HG03025 (cell line): ENCODE measurements around the gene P2RX5.

Source experiments
- ATAC-seq: cut with Tn5 transposase; IDR thresholded peaks from one replicate; pipeline ENCODE4 v1.9.1; 2021; ENCODE audit warnings: mild to moderate bottlenecking, moderate library complexity; ENCODE audit not compliant: unreplicated experiment, low FRiP score

Gene P2RX5

DNA sequence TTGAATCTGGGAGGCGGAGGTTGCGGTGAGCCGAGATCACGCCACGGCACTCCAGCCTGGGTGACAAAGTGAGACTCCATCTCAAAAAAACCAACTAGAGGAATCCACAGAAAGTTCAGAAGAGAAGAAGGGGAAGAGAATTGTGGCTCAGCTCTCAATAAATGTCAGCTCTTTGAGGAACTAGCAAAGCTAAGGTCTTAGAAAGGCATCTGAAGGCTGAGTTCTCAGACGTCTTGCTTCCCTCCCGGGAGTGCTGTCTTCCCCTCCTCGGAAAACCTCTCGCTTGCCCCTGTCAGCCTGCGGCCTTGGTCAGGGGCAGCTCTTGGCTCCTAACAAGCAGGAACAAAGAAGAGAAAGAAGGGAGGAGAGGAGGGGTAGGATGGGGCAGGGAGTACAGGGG, 65.2 kb downstream of the P2RX5 start:
- ATAC-seq, result no peak

DNA sequence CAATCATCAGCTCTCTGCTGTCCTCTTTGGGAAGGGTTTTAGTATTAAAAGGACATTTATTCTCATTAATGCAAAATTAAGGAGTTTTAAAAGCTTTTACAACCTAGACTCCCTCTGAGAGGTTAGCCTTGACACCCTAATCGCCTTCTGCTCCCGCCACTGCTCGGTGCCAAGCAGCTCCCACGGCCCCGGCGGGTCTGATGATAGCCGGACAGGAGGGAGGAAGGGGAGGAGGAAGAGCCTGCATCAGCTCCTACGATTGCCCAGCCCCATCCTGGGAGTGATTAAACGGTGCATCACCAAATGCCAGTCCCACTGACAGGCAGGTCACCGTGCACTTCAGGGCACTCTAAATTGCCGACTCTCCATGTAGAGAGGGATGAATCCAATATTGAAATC, 68.2 kb downstream of the P2RX5 start:
- no peak for ATAC-seq

DNA sequence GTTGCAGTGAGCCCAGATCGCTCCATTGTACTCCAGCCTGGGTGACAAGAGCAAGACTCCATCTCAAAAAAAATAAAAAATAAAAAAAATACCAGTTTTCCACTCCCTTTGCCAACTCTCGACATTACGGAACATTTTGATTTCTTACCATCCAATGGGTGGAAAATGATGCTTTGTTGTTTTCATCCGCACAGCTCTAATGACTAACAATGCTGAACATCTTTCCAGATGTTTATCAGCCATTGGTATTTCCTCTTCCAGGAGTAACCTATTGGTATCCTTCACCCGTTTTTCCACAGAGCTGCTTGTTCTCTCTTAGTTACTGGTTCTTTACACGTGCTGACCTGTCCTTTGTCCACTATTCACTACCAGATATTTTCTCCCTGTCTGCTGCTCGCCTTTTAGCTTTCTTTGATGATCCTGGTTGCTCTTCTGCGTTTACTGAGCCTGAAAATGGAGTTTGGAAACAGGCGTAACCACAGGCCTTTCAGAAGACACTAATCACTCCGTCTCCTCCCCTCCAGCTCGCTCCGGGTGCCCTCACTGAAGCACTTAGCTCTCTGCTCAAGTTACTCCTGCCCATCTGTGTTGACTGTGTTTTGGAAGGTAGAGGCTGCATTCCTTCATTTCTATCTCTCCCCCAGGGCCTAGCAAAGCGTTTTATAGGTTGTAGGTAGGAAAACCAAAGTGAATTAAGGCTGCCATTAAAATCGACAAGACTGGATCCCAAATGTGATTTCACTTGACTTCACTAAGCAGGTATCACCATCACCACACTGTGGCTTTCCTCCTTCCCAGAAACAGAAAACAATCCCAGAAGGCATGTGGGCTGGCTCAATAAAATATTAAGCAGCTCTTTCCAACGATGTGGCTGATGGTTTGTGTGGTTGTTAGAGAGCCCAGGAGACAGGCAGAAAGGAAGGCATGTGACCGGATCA, 68.9 kb downstream of the P2RX5 start:
- ATAC-seq, result no peak
